ENCODE data around the gene ACSS1.

GRCh38 chr20:24963672-24964505 is 94.0 kb downstream of the ACSS1 start:
- TF ChIP-seq ZNF274 (IDR thresholded peaks at IDR 0.05; ENCODE audit: low read depth, low read length) = no peak
- TF ChIP-seq YY1 (IDR thresholded peaks at IDR 0.05; ENCODE audit: insufficient read depth, insufficient read length) = no peak
